H9 (cell line): ENCODE data around the gene PIP5KL1. TPM values are rescaled to one million over a fixed set of nuclear protein-coding genes. Genes with fewer than 3 reads are reported as not detected.

ENCODE experiments used
- DNase-seq: peaks from one replicate; pipeline ENCODE4 v3.0.0-alpha.2; 2017
- H2AFZ ChIP-seq: one replicate; pipeline ENCODE4 v1.6.1; 2013; ENCODE audit warnings: mild to moderate bottlenecking, low read length, control low read depth, moderate library complexity
- H2AK5ac ChIP-seq: 2 replicates; pipeline ENCODE4 v1.6.1; 2013; ENCODE audit warnings: low read length, control low read depth, mixed read lengths; ENCODE audit not compliant: insufficient read length
- H2BK120ac ChIP-seq: one replicate; pipeline ENCODE4 v1.6.1; 2013; ENCODE audit warnings: low read depth, mild to moderate bottlenecking, low read length, control low read depth, inconsistent platforms; ENCODE audit not compliant: poor library complexity, severe bottlenecking
- H2BK12ac ChIP-seq: 2 replicates; pipeline ENCODE4 v1.6.1; 2013; ENCODE audit warnings: low read length, control low read depth, mixed read lengths, low read depth; ENCODE audit not compliant: insufficient read length
- H2BK15ac ChIP-seq: 2 replicates; pipeline ENCODE4 v1.6.1; 2013; ENCODE audit warnings: low read depth, low read length, control low read depth
- H2BK20ac ChIP-seq: one replicate; pipeline ENCODE4 v1.6.1; 2013; ENCODE audit warnings: low read depth, mild to moderate bottlenecking, low read length, control low read depth, inconsistent platforms; ENCODE audit not compliant: poor library complexity, severe bottlenecking
- H2BK5ac ChIP-seq: 2 replicates; pipeline ENCODE4 v1.6.1; 2013; ENCODE audit warnings: low read length, control low read depth, mixed read lengths; ENCODE audit not compliant: insufficient read length
- H3K14ac ChIP-seq: 2 replicates; pipeline ENCODE4 v1.6.1; 2013; ENCODE audit warnings: low read length, control low read depth; ENCODE audit not compliant: insufficient read depth
- H3K18ac ChIP-seq: 2 replicates; pipeline ENCODE4 v1.6.1; 2013; ENCODE audit warnings: low read depth, mild to moderate bottlenecking, mixed read lengths, low read length, control low read depth; ENCODE audit not compliant: insufficient read length
- H3K23ac ChIP-seq: 2 replicates; pipeline ENCODE4 v1.6.1; 2013; ENCODE audit warnings: low read length, control low read depth, mixed read lengths, low read depth; ENCODE audit not compliant: insufficient read length
- H3K23me2 ChIP-seq: 2 replicates; pipeline ENCODE4 v1.6.1; 2013; ENCODE audit warnings: low read depth, mild to moderate bottlenecking, mixed read lengths, low read length, control low read depth; ENCODE audit not compliant: insufficient read length, poor library complexity, severe bottlenecking
- H3K27ac ChIP-seq: 2 replicates; pipeline ENCODE4 v1.5.1; 2013; ENCODE audit warnings: low read length, control low read depth, mixed read lengths, low read depth; ENCODE audit not compliant: insufficient read length
- H3K27me3 ChIP-seq: 2 replicates; pipeline ENCODE4 v1.6.1; 2013; ENCODE audit warnings: low read length, control low read depth, inconsistent platforms; ENCODE audit not compliant: insufficient read depth
- H3K4ac ChIP-seq: 2 replicates; pipeline ENCODE4 v1.6.1; 2013; ENCODE audit warnings: low read depth, mild to moderate bottlenecking, control low read depth, inconsistent platforms, low read length, moderate library complexity
- H3K4me1 ChIP-seq: 2 replicates; pipeline ENCODE4 v1.6.1; 2013; ENCODE audit warnings: low read length, control low read depth, inconsistent platforms; ENCODE audit not compliant: insufficient read depth
- H3K4me2 ChIP-seq: 2 replicates; pipeline ENCODE4 v1.6.1; 2013; ENCODE audit warnings: low read length, control low read depth, mixed read lengths; ENCODE audit not compliant: insufficient read length, insufficient read depth
- H3K56ac ChIP-seq: 2 replicates; pipeline ENCODE4 v1.6.1; 2013; ENCODE audit warnings: low read depth, mild to moderate bottlenecking, mixed read lengths, low read length, control low read depth; ENCODE audit not compliant: insufficient read length
- H3K79me1 ChIP-seq: 2 replicates; pipeline ENCODE4 v1.6.1; 2013; ENCODE audit warnings: low read depth, mild to moderate bottlenecking, moderate library complexity, low read length, control low read depth, inconsistent platforms; ENCODE audit not compliant: insufficient read depth, poor library complexity, severe bottlenecking
- H3K79me2 ChIP-seq: 2 replicates; pipeline ENCODE4 v1.6.1; 2013; ENCODE audit warnings: low read length, control low read depth, inconsistent platforms; ENCODE audit not compliant: insufficient read depth
- H3K9ac ChIP-seq: 2 replicates; pipeline ENCODE4 v1.6.1; 2013; ENCODE audit warnings: low read length, control low read depth, mixed read lengths; ENCODE audit not compliant: insufficient read length; ENCODE audit errors: extremely low read depth
- H3K9me3 ChIP-seq: one replicate; pipeline ENCODE4 v1.6.1; 2013; ENCODE audit warnings: low read depth, low read length, inconsistent platforms; ENCODE audit not compliant: control insufficient read depth
- H3T11ph ChIP-seq: one replicate; pipeline ENCODE4 v1.6.1; 2013; ENCODE audit warnings: mild to moderate bottlenecking, low read length, control low read depth, inconsistent platforms
- H4K20me1 ChIP-seq: one replicate; pipeline ENCODE4 v1.6.1; 2013; ENCODE audit not compliant: control insufficient read depth, insufficient read length, insufficient read depth
- H4K5ac ChIP-seq: 2 replicates; pipeline ENCODE4 v1.6.1; 2013; ENCODE audit warnings: low read depth, mild to moderate bottlenecking, mixed read lengths, low read length, control low read depth; ENCODE audit not compliant: insufficient read length
- H4K8ac ChIP-seq: replicated peaks from 2 replicates; pipeline ENCODE4 v1.6.1; 2013; ENCODE audit warnings: low read length, control low read depth, mixed read lengths, low read depth; ENCODE audit not compliant: insufficient read length
- H4K91ac ChIP-seq: 2 replicates; pipeline ENCODE4 v1.6.1; 2013; ENCODE audit warnings: low read depth, mild to moderate bottlenecking, moderate library complexity, mixed read lengths, low read length, control low read depth; ENCODE audit not compliant: insufficient read length
- H3K27ac Mint-ChIP-seq, 3 experiments: 2 replicates in 2 of 3; 3 replicates in 1 of 3; pipeline ENCODE4 v1.8.0; 2020 to 2021; ENCODE audit warnings: mixed read lengths in 3 of 3, mild to moderate bottlenecking in 1 of 3, moderate library complexity in 1 of 3
- H3K27me3 Mint-ChIP-seq: 2 replicates; pipeline ENCODE4 v1.8.0; 2021; ENCODE audit warnings: low read depth, mild to moderate bottlenecking, moderate library complexity, mixed read lengths
- H3K36me3 Mint-ChIP-seq, 3 experiments: 2 replicates in 2 of 3; 3 replicates in 1 of 3; pipeline ENCODE4 v1.8.0; 2020 to 2021; ENCODE audit warnings: low read depth in 3 of 3, mixed read lengths in 3 of 3; ENCODE audit not compliant: insufficient read depth in 1 of 3
- H3K4me1 Mint-ChIP-seq, 2 experiments: 2 replicates each; pipeline ENCODE4 v1.8.0; 2020; ENCODE audit warnings: mixed read lengths in 2 of 2
- H3K4me3 Mint-ChIP-seq, 2 experiments: 2 replicates in 1 of 2; 3 replicates in 1 of 2; pipeline ENCODE4 v1.8.0; 2020 to 2021; ENCODE audit warnings: mild to moderate bottlenecking in 2 of 2, mixed read lengths in 2 of 2, moderate library complexity in 1 of 2
- H3K9me3 Mint-ChIP-seq, 2 experiments: 2 replicates in 1 of 2; 3 replicates in 1 of 2; pipeline ENCODE4 v1.8.0; 2020; ENCODE audit warnings: mild to moderate bottlenecking in 2 of 2, mixed read lengths in 2 of 2, moderate library complexity in 1 of 2
- WGBS: extraction: QIAGEN DNeasy Blood & Tissue Kit; methylation state at CpG from one replicate; pipeline ENCODE4 v1.1.7; 2013; ENCODE audit warnings: missing lambda C conversion rate, low lambda C conversion rate, mixed read lengths; ENCODE audit not compliant: insufficient read length; ENCODE audit errors: extremely low coverage; 5-methylcytosine and 5-hydroxymethylcytosine counted together
- total RNA-seq: library from RNA; stranded (reverse); gene quantifications from 2 replicates; pipeline ENCODE4 v1.2.1, GENCODE V29; 2021
- TF ChIP-seq, protein P1 (sequence below): fragments of 200-600 bp; sonication (generic); conservative IDR thresholded peaks from 3 replicates; pipeline ENCODE4 v1.8.0; 2021; ENCODE audit warnings: antibody characterized with exemption, mild to moderate bottlenecking

The PIP5KL1 gene
- total RNA-seq, 1 experiment from 2014 or later: 11.6 TPM

DNA sequence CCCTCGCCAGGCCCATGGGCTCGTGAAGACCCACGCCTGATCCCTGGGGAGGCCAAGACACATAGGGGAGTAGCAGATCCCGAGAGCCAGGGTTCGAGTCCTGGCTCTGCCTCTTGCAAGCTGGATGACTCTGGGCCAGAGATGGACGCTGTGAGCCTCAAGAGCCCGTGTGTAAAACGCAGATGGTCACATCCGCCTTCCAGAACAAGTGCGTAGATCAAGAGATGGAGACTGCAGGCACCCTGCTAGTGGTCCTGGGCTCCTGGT is 22.0 kb downstream of the PIP5KL1 start:
- H2AK5ac ChIP-seq: no peak overlapping the region
- H4K5ac ChIP-seq: no peak overlapping the region
- H3K79me1 ChIP-seq: no peaks in the 10 kb centered on the region
- Mint-ChIP-seq H3K4me1 (peaks cover 12 to 21% of the 10 kb centered on the region in 2 experiments), H3K27me3 (no peaks in the 10 kb centered on the region), H3K9me3 (no peaks in the 10 kb centered on the region), H3K36me3 (peaks cover 9 to 14% (median 9%) of the 10 kb centered on the region in 3 experiments; a peak in 6 of 7 replicates), H3K27ac (no peak overlapping the region), H3K4me3 (0 out of 5 replicates have a peak overlapping the region, but pooled peaks of 1 of the 2 experiments have one; percentile 40)
- no peak overlapping the region for H3K27ac ChIP-seq
- no peak overlapping the region for H2BK12ac ChIP-seq
- no peaks in the 10 kb centered on the region for H3K9me3 ChIP-seq
- H3K23ac ChIP-seq: no peak overlapping the region
- no peak overlapping the region for H3K4me2 ChIP-seq
- H2BK120ac ChIP-seq: no peak overlapping the region
- DNase-seq: no peak
- no peak overlapping the region for H3K18ac ChIP-seq
- no peak overlapping the region for H3T11ph ChIP-seq
- no peak overlapping the region for H4K91ac ChIP-seq
- no peak overlapping the region for H2BK20ac ChIP-seq
- H3K27me3 ChIP-seq: no peaks in the 10 kb centered on the region
- H3K4me1 ChIP-seq: peaks cover 5% of the 10 kb centered on the region; the same call in 1 of the 2 replicates
- H3K79me2 ChIP-seq: no peaks in the 10 kb centered on the region
- no peaks in the 10 kb centered on the region for H3K23me2 ChIP-seq
- no peaks in the 10 kb centered on the region for H4K20me1 ChIP-seq
- no peak overlapping the region for H2BK5ac ChIP-seq
- H3K4ac ChIP-seq: no peak overlapping the region
- no peak overlapping the region for H3K9ac ChIP-seq
- TF ChIP-seq, protein P1, sequence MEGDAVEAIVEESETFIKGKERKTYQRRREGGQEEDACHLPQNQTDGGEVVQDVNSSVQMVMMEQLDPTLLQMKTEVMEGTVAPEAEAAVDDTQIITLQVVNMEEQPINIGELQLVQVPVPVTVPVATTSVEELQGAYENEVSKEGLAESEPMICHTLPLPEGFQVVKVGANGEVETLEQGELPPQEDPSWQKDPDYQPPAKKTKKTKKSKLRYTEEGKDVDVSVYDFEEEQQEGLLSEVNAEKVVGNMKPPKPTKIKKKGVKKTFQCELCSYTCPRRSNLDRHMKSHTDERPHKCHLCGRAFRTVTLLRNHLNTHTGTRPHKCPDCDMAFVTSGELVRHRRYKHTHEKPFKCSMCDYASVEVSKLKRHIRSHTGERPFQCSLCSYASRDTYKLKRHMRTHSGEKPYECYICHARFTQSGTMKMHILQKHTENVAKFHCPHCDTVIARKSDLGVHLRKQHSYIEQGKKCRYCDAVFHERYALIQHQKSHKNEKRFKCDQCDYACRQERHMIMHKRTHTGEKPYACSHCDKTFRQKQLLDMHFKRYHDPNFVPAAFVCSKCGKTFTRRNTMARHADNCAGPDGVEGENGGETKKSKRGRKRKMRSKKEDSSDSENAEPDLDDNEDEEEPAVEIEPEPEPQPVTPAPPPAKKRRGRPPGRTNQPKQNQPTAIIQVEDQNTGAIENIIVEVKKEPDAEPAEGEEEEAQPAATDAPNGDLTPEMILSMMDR: no peak
- no peak overlapping the region for H3K56ac ChIP-seq
- no peak overlapping the region for H2BK15ac ChIP-seq
- WGBS: no CpG with 5 or more reads among the region's 10 CpGs
- H2AFZ ChIP-seq: no peak overlapping the region
- H3K14ac ChIP-seq: no peak overlapping the region
- H4K8ac ChIP-seq: no peak overlapping the region
